Heart left ventricle (tissue), 16 donors: ENCODE measurements around the gene ATP9A. TPM values are rescaled to one million over a fixed set of nuclear protein-coding genes. Genes with fewer than 3 reads are reported as not detected.

Source experiments
- ATAC-seq, 4 donors: fragments of 200-7000 bp; cut with Tn5 transposase; one replicate each; pipeline ENCODE4 v1.9.1; 2020 to 2022; ENCODE audit warnings: moderate library complexity in 4 of 4, mild to moderate bottlenecking in 3 of 4, moderate number of reproducible peaks in 1 of 4
- DNase-seq, 5 donors: peaks; one replicate each; pipeline ENCODE4 v3.0.0-alpha.2; 2020
- H3K27ac ChIP-seq, 12 donors: fragments of 200-600 bp; sonication (generic) in 4 of 12; one replicate each; pipeline versions ENCODE4 v1.5.0 to v1.8.0; 2016 to 2022; ENCODE audit warnings: mild to moderate bottlenecking in 2 of 12
- H3K27me3 ChIP-seq, 9 donors: fragments of 200-600 bp; sonication (generic) in 2 of 9; one replicate each; pipeline versions ENCODE4 v1.5.1 to v1.8.0; 2016 to 2022; ENCODE audit warnings: mild to moderate bottlenecking in 3 of 9
- H3K36me3 ChIP-seq, 9 donors: fragments of 200-600 bp; sonication (generic) in 2 of 9; one replicate each; pipeline versions ENCODE4 v1.5.0 to v1.8.0; 2018 to 2022; ENCODE audit warnings: mild to moderate bottlenecking in 2 of 9
- H3K4me1 ChIP-seq, 12 donors: fragments of 200-600 bp; sonication (generic) in 4 of 12; one replicate each; pipeline versions ENCODE4 v1.5.0 to v1.8.0; 2016 to 2022; ENCODE audit warnings: mild to moderate bottlenecking in 3 of 12
- H3K4me3 ChIP-seq, 12 donors: fragments of 200-600 bp; sonication (generic) in 4 of 12; one replicate each; pipeline versions ENCODE4 v1.5.0 to v1.8.0; 2017 to 2022; ENCODE audit warnings: mild to moderate bottlenecking in 9 of 12, moderate library complexity in 4 of 12
- H3K9me3 ChIP-seq, 12 donors: fragments of 200-600 bp; sonication (generic) in 4 of 12; one replicate each; pipeline versions ENCODE4 v1.5.0 to v1.8.0; 2016 to 2022; ENCODE audit warnings: mild to moderate bottlenecking in 1 of 12
- CTCF ChIP-seq, 12 donors: fragments of 200-600 bp; sonication (generic) in 4 of 12; IDR thresholded peaks; one replicate each; pipeline versions ENCODE4 v1.5.0 to v1.8.0; 2018 to 2022; ENCODE audit warnings: antibody characterized with exemption in 12 of 12, mild to moderate bottlenecking in 5 of 12
- POLR2A ChIP-seq, 2 donors: fragments of 450-650 bp; IDR thresholded peaks; one replicate each; pipeline ENCODE4 v1.6.1; 2017; ENCODE audit warnings: antibody characterized with exemption in 2 of 2, mild to moderate bottlenecking in 2 of 2, moderate library complexity in 2 of 2
- WGBS, 4 donors: extraction: QIAGEN DNeasy Blood & Tissue Kit in 2 of 4; methylation state at CpG; one replicate each; pipeline versions ENCODE4 v1.1.5 to v1.1.7; 2013 to 2018; 5-methylcytosine and 5-hydroxymethylcytosine counted together
- intact Hi-C, 10 donors: fragments of 100-400 bp; cut with DNase I; formaldehyde crosslinking; loops; one replicate each; pipeline versions ENCODE4 v1.11.1 to v1.14.2; 2022
- polyA plus RNA-seq, 2 donors: library from polyadenylated mRNA; stranded (reverse); fragments of 200-250 nt; gene quantifications; one replicate each; pipeline ENCODE4 v1.2.3, GENCODE V29; 2013
- total RNA-seq, 9 donors: library from RNA; depleted of rRNA in 2 of 9; stranded (reverse); fragments of >200 nt in 2 of 9; fragmentation: NEBNext Ultra II Directional in 3 of 9; extraction: Animal tissue kit (Norgen Biotek cat#: 25700) in 3 of 9; gene quantifications; one replicate each; pipeline versions ENCODE4 v1.1.0 to v1.2.4, GENCODE V29; 2016 to 2023
- donor health status: ischemic (EF 13 %, LVEDD 7.1; RV severe dilation, severe dysfunction).
- donor health status: healthy with polysubstance abuse.
- donor health status: DM: no; HTN: yes; CAD: no.
- donor health status: DM: no; HTN: no; CAD: no.
- donor health status: ischemic (EF 25% LVEDD 6.9; RV normal size, moderate dysfunction).
- donor health status: ischemic (EF 25% LVEDD 5.7; RV mildly dilated, moderate dysfunction).
- donor health status: healthy.
- donor health status: DM: yes; HTN: yes; CAD: no.
- donor health status: ischemic (EF 35%, LVEDD 5.7; RV mildly dilated, moderate dysfunction).
- donor health status: nonischemic (EF 11% LVEDD 7.7; RV severe dilation, severe dysfunction).
- donor health status: DM: yes; HTN: yes; CAD: no.
- donor health status: PGD.
- donor health status: ischemic (EF 29% LVEDD 5.4; RV normal size, mild dysfunction).
- donor health status: nonischemic (EF 23%, LVEDD 6.1; RV moderate dilation, normal function).

Gene ATP9A
- total and polyA plus RNA-seq, 11 donors = 4.4 to 36.4 (median 27.6) TPM

DNA sequence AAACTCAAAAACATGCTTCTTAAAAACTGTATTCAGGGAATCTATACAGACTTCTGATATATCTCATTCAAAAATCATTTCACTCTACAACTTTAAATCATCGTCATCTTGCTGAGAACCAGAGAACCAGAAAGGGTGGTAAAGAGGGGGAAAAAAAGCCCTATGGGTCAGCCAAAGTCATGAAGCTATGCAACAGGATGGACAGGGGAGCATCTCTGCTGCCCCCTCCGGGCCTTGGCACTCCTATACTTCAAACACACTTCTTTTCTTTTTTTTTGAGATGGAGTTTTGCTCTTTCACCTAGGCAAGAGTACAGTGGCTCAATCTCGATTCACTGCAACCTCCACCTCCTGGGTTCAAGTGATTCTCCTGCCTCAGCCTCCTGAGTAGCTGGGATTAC lies 152.1 kb downstream of the ATP9A start:
- Histone ChIP-seq H3K4me3 (no peak overlapping the region), H3K27ac (no peak overlapping the region), H3K4me1 (peaks cover 0 to 3% (median 0%) of the 10 kb centered on the region in 12 donors), H3K9me3 (no peaks in the 10 kb centered on the region), H3K36me3 (peaks cover 0 to 59% (median 31%) of the 10 kb centered on the region in 9 donors), H3K27me3 (no peaks in the 10 kb centered on the region)
- intact Hi-C loops = no loop called here
- ATAC-seq (no peak), DNase-seq (no peak)
- TF ChIP-seq POLR2A (IDR thresholded peaks at IDR 0.05) = no peak
- no peak for TF ChIP-seq CTCF (IDR thresholded peaks at IDR 0.05)
- 89 to 98% (median 92%) methylated on average over 3 of the region's 3 CpGs for WGBS, 4 donors

GRCh38 chr20:51614687-51615086 lies 153.5 kb downstream of the ATP9A start:
- DNase-seq (no peak), ATAC-seq (no peak)
- H3K36me3 ChIP-seq = peaks cover 0 to 72% (median 31%) of the 10 kb centered on the region in 9 donors
- peaks cover 0 to 4% (median 0%) of the 10 kb centered on the region in 12 donors for H3K4me1 ChIP-seq
- H3K9me3 ChIP-seq = no peaks in the 10 kb centered on the region
- intact Hi-C loops = no loop called here
- 86 to 91% (median 88%) methylated on average over 6 of the region's 6 CpGs for WGBS, 4 donors
- H3K27me3 ChIP-seq = no peaks in the 10 kb centered on the region
- H3K27ac ChIP-seq = no peak overlapping the region
- H3K4me3 ChIP-seq = no peak overlapping the region
- no peak for TF ChIP-seq POLR2A (IDR thresholded peaks at IDR 0.05)
- no peak for TF ChIP-seq CTCF (IDR thresholded peaks at IDR 0.05)

GRCh38 chr20:51613580-51613979 lies 154.6 kb downstream of the ATP9A start:
- ATAC-seq = no peak
- intact Hi-C loops = no loop called here
- peaks cover 0 to 77% (median 32%) of the 10 kb centered on the region in 9 donors for H3K36me3 ChIP-seq

GRCh38 chr20:51612896-51613295 lies 155.3 kb downstream of the ATP9A start:
- DNase-seq = no peak
- Histone ChIP-seq H3K4me1 (peaks cover 0 to 4% (median 0%) of the 10 kb centered on the region in 12 donors), H3K27ac (no peak overlapping the region), H3K4me3 (no peak overlapping the region), H3K27me3 (no peaks in the 10 kb centered on the region), H3K9me3 (no peaks in the 10 kb centered on the region), H3K36me3 (peaks cover 0 to 77% (median 28%) of the 10 kb centered on the region in 9 donors)
- WGBS, 4 donors = 93 to 100% (median 96%) methylated on average over 5 of the region's 5 CpGs
- no peak for TF ChIP-seq CTCF (IDR thresholded peaks at IDR 0.05)
- TF ChIP-seq POLR2A (IDR thresholded peaks at IDR 0.05) = no peak
- intact Hi-C loops = no loop called here
- ATAC-seq = no peak

More at GRCh38 chr20:51613580-51613979, 154.6 kb downstream of the ATP9A start:
- no peak for TF ChIP-seq POLR2A (IDR thresholded peaks at IDR 0.05)
- peaks cover 0 to 4% (median 0%) of the 10 kb centered on the region in 12 donors for H3K4me1 ChIP-seq
- no peak overlapping the region for H3K4me3 ChIP-seq
- H3K9me3 ChIP-seq = no peaks in the 10 kb centered on the region
- DNase-seq = no peak
- H3K27me3 ChIP-seq = no peaks in the 10 kb centered on the region
- H3K27ac ChIP-seq = no peak overlapping the region
- 95 to 98% (median 96%) methylated on average over 6 of the region's 6 CpGs for WGBS, 4 donors

- WGBS, 4 donors = 52 to 74% (median 63%) methylated on average over 2 of the region's 2 CpGs
- Histone ChIP-seq H3K27me3 (no peaks in the 10 kb centered on the region), H3K9me3 (no peaks in the 10 kb centered on the region), H3K4me3 (no peak overlapping the region), H3K36me3 (peaks cover 0 to 81% (median 26%) of the 10 kb centered on the region in 9 donors), H3K4me1 (peaks cover 0 to 4% (median 0%) of the 10 kb centered on the region in 12 donors), H3K27ac (no peak overlapping the region)
- TF ChIP-seq POLR2A (IDR thresholded peaks at IDR 0.05) = no peak
- TF ChIP-seq CTCF (IDR thresholded peaks at IDR 0.05) = no peak
- ATAC-seq (no peak), DNase-seq (no peak)
- intact Hi-C loops = no loop called here
Observed at GRCh38 chr20:51611625-51611890, 156.6 kb downstream of the ATP9A start.
